ENCODE measurements around the gene LGMN.

The LGMN gene

DNA sequence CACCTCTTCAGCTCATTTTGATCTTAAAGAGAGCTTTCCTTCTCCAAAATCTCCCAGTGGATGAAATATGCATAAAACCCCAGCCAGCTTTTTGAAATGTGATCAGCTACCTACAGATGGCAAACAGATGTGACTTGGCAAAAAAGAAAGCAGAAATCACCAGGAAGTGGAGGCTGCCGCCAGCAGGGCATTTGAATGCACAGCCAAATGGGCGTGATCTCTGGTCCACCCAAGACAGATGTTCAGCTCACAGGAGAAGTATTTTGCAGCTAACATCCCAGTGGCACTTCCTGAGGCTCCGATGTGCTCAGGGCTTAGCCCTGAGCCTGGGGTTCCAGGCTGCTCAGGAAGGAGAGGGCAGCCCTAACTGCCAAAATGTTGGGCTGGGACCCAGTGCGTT is 78.3 kb downstream of the LGMN start:
- Mint-ChIP-seq H3K4me3 (no peak overlapping the region), H3K9me3 (no peaks in the 10 kb centered on the region), H3K4me1 (peaks cover 67% of the 10 kb centered on the region), H3K27ac (peak overlapping the region; percentile 83), H3K36me3 (peaks cover 97% of the 10 kb centered on the region)
- ATAC-seq (no peak), DNase-seq (ENCODE audit: low spot score in 2 of 2) (no peak)

DNA sequence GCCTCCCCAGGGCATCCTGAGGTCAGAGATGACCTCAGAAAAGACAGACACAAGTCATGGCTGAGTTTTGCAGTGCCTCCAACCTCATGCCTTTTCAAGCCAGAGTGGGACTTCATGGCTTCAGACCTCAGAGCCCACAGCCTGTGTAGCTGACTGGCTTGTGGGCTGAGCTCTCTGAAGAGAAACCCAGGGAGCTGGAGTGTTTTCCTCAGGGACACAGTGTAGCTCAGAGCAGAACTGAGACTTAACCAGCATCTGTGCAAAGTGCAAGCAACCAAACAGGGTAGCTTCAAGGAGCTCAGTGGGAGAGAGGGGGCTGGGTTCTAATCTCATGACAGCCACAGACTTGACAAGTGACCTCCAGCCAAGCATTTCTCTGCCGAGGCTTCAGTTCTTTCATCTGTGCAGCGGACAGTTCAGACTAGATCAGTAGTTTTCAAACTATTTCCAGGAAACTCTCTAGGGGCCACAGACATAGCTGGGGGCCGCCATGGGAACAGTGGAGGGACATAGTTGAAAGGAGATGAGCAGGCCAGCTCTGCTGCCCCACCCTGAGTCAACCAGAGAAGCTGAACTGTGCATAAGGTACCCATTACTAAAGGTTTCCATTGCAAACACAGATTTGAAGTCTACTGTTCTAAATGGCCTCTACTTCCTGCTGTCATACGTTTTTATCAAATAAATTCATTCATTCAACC is 80.0 kb downstream of the LGMN start:
- peak overlapping the region; percentile 83 for H3K27ac Mint-ChIP-seq
- H3K4me1 Mint-ChIP-seq, result peaks cover 72% of the 10 kb centered on the region
- no peaks in the 10 kb centered on the region for H3K9me3 Mint-ChIP-seq
- H3K4me3 Mint-ChIP-seq, result peak overlapping the region; percentile 28
- DNase-seq (ENCODE audit: low spot score in 2 of 2) (no peak), ATAC-seq (peak; percentile 84)
- H3K36me3 Mint-ChIP-seq, result peaks cover 97% of the 10 kb centered on the region

DNA sequence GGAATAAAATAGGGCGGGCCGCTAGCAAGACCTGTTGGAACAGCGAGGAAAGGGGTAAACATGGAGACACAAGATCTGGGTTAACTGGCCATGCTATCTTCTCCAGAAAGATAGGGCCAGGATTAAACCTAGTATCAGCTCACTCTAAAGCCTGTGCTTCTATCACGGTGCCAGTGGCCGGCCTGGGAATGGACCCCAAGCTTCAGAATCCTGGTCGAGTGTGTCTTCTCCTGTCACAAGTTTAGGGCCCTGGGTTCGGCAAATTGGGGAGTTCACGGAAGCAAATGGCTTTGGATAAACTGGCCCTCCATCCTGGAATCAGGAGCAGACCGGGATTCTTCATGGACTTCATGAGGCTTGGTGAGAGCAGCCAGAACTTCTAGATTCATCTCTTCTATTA is 82.2 kb downstream of the LGMN start:
- H3K4me3 Mint-ChIP-seq, result no peak overlapping the region
- H3K4me1 Mint-ChIP-seq, result peaks cover 74% of the 10 kb centered on the region
- no peak for DNase-seq (ENCODE audit: low spot score in 2 of 2)
- no peak for ATAC-seq
- H3K27ac Mint-ChIP-seq, result peak overlapping the region; percentile 83
- peaks cover 97% of the 10 kb centered on the region for H3K36me3 Mint-ChIP-seq
- no peaks in the 10 kb centered on the region for H3K9me3 Mint-ChIP-seq

DNA sequence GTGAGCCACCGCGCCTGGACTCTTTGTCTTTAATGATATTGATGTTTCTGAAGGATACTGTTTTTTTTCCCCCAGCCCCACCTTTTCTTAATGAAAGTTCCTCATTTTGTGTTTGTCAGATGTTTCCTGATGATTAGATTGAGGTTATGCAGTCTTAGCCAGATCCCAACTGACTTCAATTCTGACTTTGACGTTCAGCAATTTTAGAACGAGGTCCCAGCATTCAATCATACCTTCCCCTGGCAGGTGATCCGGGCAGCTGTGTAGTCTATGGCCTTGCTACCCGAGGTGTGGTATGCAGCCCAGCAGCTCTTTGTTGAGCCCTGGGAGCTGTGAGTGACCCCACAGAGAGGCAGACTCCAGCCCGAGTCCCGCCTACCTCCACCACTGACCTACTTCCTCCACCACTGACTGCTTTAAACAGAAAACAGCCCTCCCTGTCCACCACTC is 82.7 kb downstream of the LGMN start:
- Mint-ChIP-seq H3K27ac (peak overlapping the region; percentile 83), H3K36me3 (peaks cover 97% of the 10 kb centered on the region), H3K9me3 (no peaks in the 10 kb centered on the region), H3K4me3 (no peak overlapping the region), H3K4me1 (peaks cover 68% of the 10 kb centered on the region)
- DNase-seq (ENCODE audit: low spot score in 2 of 2) (no peak), ATAC-seq (no peak)

DNA sequence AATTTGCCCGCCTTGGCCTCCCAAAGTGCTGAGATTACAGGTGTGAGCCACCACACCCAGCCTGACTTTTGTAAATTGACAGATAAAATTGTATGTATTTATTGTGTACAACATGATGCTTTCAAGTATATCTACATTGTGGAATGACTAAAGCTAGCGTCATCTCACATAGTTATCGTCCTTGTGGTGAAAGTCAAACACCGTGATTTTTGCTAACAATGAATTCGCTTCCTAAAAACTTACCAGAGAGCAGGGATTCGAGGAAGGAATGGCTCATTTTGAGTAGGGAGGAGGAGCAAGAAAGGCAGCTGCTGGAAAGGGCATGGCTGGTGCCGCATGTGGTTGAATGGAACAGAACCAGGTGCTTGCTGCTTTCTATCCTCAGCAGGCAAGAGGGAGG is 85.4 kb downstream of the LGMN start:
- peak overlapping the region; percentile 90 for H3K27ac Mint-ChIP-seq
- H3K9me3 Mint-ChIP-seq, result no peaks in the 10 kb centered on the region
- H3K4me3 Mint-ChIP-seq, result no peak overlapping the region
- ATAC-seq (no peak), DNase-seq (ENCODE audit: low spot score in 2 of 2) (no peak)
- peaks cover 68% of the 10 kb centered on the region for H3K4me1 Mint-ChIP-seq
- H3K36me3 Mint-ChIP-seq, result peaks cover 100% of the 10 kb centered on the region

DNA sequence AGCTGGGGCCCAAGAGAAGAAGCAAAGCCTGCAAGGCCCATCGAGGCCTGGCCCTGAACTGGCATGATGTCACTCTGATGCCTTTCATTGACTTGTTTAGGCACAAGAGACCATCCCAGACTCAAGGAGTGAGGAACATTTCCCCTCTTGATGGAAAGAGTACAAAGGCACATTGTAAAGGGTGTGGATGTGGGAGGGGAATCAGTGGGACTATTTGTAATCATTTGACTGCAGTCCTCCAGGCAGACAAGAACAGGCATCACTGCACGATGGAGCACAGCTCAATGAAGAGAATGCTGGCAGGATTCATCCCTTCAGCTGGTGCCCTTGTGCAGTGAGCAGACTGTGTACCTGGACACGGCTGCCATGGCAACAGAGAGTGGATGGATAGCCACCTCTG is 87.9 kb downstream of the LGMN start:
- no peak for ATAC-seq
- H3K4me3 Mint-ChIP-seq, result no peak overlapping the region
- no peak for DNase-seq (ENCODE audit: low spot score in 2 of 2)
- peaks cover 99% of the 10 kb centered on the region for H3K36me3 Mint-ChIP-seq
- peaks cover 73% of the 10 kb centered on the region for H3K4me1 Mint-ChIP-seq
- no peaks in the 10 kb centered on the region for H3K9me3 Mint-ChIP-seq
- H3K27ac Mint-ChIP-seq, result peak overlapping the region; percentile 90

DNA sequence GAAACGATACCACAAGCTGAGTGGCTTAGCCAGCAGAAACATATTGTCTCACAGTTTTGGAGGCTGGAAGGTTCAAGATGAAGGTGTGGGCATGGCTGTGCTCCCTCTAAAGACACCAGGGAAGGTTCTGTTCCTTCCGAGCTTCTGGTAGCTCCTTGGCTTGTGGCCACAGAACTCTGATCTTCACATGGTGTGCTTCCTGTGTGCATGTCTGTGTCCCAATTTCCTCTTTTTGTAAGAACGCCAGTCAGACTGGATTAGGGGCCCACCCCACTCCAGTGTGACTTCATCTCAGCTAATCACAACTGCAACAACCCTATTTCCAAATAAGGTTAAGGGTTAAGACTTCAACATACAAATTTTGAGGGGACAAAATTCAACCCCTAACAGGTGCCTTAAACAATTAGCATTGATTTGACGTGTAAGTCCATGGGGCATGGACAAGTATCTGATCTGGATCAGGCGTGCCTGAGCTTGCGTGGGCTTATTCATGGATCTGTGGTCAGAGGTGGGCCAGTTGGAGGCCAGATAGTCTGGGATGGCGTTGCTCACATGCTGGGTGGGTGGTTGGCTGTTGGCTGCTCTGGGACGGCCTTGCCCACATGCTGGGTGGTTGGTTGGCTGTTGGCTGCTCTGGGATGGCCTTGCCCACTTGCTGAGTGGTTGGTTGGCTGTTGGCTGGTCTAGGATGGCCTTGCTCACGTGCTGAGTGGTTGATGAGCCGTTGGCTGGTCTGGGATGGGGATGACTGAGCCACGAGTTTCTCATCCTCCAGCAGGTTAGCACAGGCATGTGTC is 88.5 kb downstream of the LGMN start:
- peak overlapping the region; percentile 90 for H3K27ac Mint-ChIP-seq
- peaks cover 78% of the 10 kb centered on the region for H3K4me1 Mint-ChIP-seq
- DNase-seq (ENCODE audit: low spot score in 2 of 2) (no peak), ATAC-seq (no peak)
- peaks cover 99% of the 10 kb centered on the region for H3K36me3 Mint-ChIP-seq
- H3K4me3 Mint-ChIP-seq, result no peak overlapping the region
- H3K9me3 Mint-ChIP-seq, result no peaks in the 10 kb centered on the region

DNA sequence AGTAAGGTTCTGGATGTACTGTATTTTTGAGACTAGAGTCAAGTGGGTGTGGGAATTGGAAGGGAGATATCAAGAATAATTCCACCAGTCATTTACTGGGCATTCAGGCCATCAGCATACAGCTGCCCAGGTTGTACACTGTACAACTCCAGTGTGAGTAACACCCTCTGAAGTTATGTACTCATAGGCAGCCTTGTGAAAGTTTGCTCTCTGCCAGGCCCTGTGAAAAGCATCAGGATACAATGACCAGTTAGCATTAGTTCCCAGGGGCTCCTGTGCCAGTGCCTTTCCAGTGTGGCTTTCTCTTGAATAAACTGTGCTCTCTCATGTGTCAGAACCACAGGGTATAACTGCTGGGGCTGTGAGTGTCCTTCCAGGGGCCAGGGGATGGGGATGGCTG is 89.7 kb downstream of the LGMN start:
- H3K9me3 Mint-ChIP-seq, result no peaks in the 10 kb centered on the region
- H3K36me3 Mint-ChIP-seq, result peaks cover 99% of the 10 kb centered on the region
- H3K27ac Mint-ChIP-seq, result peak overlapping the region; percentile 90
- ATAC-seq (no peak), DNase-seq (ENCODE audit: low spot score in 2 of 2) (no peak)
- no peak overlapping the region for H3K4me3 Mint-ChIP-seq
- peaks cover 82% of the 10 kb centered on the region for H3K4me1 Mint-ChIP-seq

DNA sequence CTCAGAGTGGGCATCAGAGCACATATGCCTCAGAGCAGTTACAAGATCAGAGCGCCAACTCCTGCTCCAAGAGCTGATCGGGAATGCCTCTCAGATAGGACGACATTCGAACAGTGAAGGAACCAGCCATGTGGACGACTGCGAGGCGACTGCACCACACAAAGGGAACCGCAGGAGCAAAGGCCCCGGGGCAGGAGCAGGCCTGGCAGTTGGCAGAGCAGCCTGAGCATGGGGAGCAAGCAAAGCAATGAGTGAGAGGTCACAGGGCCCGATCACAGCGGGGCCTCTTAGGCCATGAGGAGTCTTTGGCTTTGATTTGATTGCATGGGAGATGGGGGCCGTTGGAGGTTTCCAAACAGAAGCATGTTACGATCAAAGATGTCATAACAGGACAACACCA is 90.3 kb downstream of the LGMN start:
- no peak for ATAC-seq
- peaks cover 99% of the 10 kb centered on the region for H3K36me3 Mint-ChIP-seq
- H3K4me3 Mint-ChIP-seq, result no peak overlapping the region

DNA sequence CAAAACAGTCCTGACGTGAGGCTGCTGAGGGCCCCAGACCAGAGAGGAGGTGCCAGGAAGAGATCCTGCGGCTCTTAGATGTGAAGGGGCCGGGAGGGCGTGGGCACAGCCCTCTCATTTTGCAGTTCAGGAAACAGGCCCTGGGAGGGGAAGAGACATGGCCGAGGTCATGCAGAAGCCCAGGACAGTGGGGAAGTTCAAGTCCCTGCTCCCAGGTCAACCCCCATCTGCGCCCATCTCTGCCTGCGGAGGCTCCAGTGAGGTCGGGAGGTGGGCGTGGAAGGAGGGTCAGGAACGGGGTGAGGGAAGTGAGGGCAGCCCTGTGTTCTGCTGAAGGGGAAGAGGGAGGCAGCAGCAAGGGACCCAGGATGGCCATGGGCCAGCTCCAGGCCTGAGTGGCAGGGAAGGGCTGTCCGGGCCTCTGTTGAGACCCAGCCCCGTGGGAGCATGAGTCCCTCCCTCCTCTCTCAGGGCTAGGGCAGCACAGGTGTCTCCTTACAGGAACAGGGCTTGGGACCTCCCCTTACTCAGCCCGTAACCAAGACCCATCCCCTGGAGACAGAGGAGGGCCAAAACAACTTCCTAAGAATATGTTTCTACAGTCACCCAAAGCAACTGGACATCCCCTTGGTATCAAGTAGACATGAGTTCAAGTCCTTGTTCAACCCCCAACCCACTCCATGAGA is 90.8 kb downstream of the LGMN start:
- no peak for ATAC-seq
- peaks cover 99% of the 10 kb centered on the region for H3K36me3 Mint-ChIP-seq
- H3K27ac Mint-ChIP-seq, result peak overlapping the region; percentile 90
- no peak for DNase-seq (ENCODE audit: low spot score in 2 of 2)
- no peak overlapping the region for H3K4me3 Mint-ChIP-seq
- H3K9me3 Mint-ChIP-seq, result no peaks in the 10 kb centered on the region
- peaks cover 87% of the 10 kb centered on the region for H3K4me1 Mint-ChIP-seq

More for the DNA sequence above, 90.3 kb downstream of the LGMN start:
- no peak for DNase-seq (ENCODE audit: low spot score in 2 of 2)
- no peaks in the 10 kb centered on the region for H3K9me3 Mint-ChIP-seq
- peak overlapping the region; percentile 90 for H3K27ac Mint-ChIP-seq
- H3K4me1 Mint-ChIP-seq, result peaks cover 86% of the 10 kb centered on the region

DNA sequence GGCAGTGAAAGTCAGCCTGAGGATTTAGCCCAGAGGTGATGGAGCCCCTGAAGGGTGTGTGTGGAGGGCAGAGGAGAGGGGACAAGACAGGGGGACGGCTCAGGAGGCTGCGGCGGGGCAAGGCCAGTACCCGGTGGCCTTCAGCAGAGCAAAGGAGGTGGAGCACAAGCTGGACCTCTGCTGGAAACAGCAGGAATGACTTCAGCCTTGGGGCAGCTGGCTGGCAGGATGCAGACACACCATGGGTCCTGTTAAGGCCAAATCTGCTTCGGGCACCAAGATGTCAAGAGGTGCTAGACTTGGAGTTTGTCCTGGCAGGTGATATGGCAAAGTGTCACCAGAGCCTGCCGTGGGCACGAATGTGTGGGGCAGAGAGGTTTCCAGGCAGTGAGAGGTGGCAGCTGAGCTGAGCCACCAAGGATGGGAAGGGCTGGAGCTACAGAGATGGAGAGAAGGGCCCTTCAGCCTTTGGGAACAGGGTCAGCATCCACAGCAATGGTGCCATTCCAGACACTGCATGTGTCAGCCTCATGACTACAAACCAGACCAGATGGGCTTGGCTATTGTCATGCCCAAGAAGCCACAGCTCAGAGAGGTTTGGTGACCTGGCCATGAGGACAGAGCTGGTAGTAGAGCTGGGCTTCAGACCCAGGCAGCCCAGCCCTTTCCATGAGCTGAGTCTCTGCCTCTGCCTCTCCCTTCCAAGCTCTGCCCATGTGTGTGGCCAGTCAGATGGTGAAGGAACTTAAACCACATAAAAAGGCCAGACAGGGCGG is 91.9 kb downstream of the LGMN start:
- Mint-ChIP-seq H3K36me3 (peaks cover 99% of the 10 kb centered on the region), H3K27ac (peak overlapping the region; percentile 90), H3K9me3 (no peaks in the 10 kb centered on the region), H3K4me3 (peak overlapping the region; percentile 28), H3K4me1 (peaks cover 89% of the 10 kb centered on the region)
- peak; percentile 9 for ATAC-seq
- DNase-seq (ENCODE audit: low spot score in 2 of 2), result no peak

DNA sequence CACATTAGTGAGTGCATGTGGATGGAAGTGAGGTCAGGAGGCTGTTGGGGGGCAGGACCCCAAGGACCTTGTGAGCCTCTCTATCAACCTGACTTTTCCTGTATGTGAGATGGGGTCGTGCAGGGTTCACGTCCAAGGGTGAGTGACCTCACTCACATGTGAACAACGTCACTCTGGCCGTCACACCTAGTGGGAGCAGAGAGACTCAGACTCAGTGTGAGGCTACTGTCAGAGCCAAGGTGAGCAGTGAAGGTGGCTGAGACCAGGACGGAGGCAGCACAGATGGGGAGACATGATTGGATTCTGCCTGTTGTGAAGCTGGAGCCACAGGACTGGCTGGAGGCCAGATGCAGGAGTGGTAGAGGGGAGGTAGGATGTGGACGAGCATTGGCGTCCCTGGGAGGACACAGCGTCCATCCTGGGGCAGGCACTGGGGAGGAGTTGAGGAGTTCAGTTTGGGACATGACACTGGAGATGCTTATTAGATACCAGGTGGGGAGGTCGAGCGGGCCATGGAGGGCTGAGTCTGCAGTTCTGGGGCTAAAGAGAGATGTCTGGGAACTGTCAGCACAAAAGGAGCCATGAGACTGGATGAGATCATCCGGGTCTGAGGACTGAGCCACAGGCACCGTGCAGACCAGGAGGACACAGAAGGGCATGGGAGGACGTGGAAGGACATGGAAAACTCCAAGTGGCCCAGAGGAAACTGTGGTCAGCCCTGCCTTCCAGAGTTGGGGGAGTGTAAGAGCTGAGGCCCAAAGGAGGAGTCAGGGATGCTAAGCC is 92.8 kb downstream of the LGMN start:
- peaks cover 96% of the 10 kb centered on the region for H3K4me1 Mint-ChIP-seq
- peak overlapping the region; percentile 90 for H3K27ac Mint-ChIP-seq
- H3K36me3 Mint-ChIP-seq, result peaks cover 99% of the 10 kb centered on the region
- H3K9me3 Mint-ChIP-seq, result no peaks in the 10 kb centered on the region
- DNase-seq (ENCODE audit: low spot score in 2 of 2), result no peak
- peak overlapping the region; percentile 28 for H3K4me3 Mint-ChIP-seq
- ATAC-seq, result no peak

DNA sequence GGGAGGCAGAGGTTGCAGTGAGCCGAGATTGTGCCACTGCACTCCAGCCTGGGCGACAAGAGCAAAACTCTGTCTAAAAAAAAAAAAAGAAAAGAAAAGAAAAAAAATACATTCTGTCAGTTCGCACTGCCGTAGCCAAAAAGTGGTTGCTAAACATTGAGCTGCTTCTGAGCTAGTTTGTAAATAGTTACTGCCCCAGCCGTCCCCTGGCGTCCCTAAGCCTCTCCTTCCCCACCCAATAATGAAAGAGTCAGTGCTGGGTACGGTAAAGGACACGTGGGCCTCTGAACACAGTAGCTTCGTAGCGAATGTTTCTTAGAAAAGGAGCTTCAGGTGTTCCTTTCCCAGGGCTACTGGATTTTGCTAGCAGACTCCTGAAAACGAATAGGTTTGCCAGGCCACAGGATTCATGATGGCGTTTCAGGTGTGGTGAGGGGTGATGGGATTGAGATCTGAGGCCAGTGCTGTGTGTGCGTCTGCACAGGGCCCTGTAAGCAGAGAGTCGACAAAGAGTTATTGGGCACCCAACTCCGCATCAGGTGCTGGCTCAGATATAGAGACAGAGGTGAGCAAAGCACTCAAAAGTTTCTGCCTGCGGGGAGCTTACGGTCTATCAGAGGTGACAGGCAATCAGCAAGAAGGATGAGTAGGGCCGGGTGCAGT is 94.1 kb downstream of the LGMN start:
- peaks cover 90% of the 10 kb centered on the region for H3K36me3 Mint-ChIP-seq

More for the DNA sequence above, 94.1 kb downstream of the LGMN start:
- Mint-ChIP-seq H3K9me3 (no peaks in the 10 kb centered on the region), H3K27ac (peak overlapping the region; percentile 90), H3K4me1 (peaks cover 96% of the 10 kb centered on the region), H3K4me3 (peak overlapping the region; percentile 68)
- DNase-seq (ENCODE audit: low spot score in 2 of 2), result no peak
- no peak for ATAC-seq
